Measurements from ENCODE around the gene PHF14. TPM values are rescaled to one million over a fixed set of nuclear protein-coding genes. Genes with fewer than 3 reads are reported as not detected.
"Not testable (repeated sequence)": the region's sequence is repeated elsewhere in the genome, so short reads cannot be mapped to it uniquely, and the experiment has no call there.

The PHF14 gene
- total RNA-seq, 4 donors from 2014 or later, result 26.6 to 172 (median 42.9) TPM

- no peak overlapping the region for H3K27ac ChIP-seq
- no peaks in the 10 kb centered on the region for H3K9me3 ChIP-seq
- H3K4me3 ChIP-seq, result no peak overlapping the region
- no peaks in the 10 kb centered on the region for H3K27me3 ChIP-seq
- H3K4me1 ChIP-seq, result peaks cover 0 to 8% (median 0%) of the 10 kb centered on the region in 4 donors
- no peak for DNase-seq
- TF ChIP-seq CTCF (IDR thresholded peaks at IDR 0.05) (no peak), POLR2A (IDR thresholded peaks at IDR 0.05) (no peak)
- H3K36me3 ChIP-seq, result no peaks in the 10 kb centered on the region
These were observed 3.4 kb downstream of the PHF14 start for GRCh38 chr7:10977113-10977512.

- TF ChIP-seq POLR2A (IDR thresholded peaks at IDR 0.05) (no peak), CTCF (IDR thresholded peaks at IDR 0.05) (no peak)
- no peak for DNase-seq
- peaks cover 0 to 9% (median 0%) of the 10 kb centered on the region in 3 donors for H3K36me3 ChIP-seq
- H3K9me3 ChIP-seq, result no peaks in the 10 kb centered on the region
- H3K4me3 ChIP-seq, result no peak overlapping the region
- H3K4me1 ChIP-seq, result no peaks in the 10 kb centered on the region
- no peaks in the 10 kb centered on the region for H3K27me3 ChIP-seq
- no peak overlapping the region for H3K27ac ChIP-seq
These were observed 7.6 kb downstream of the PHF14 start for GRCh38 chr7:10981317-10981716.

- DNase-seq, result not testable (repeated sequence)
- H3K36me3 ChIP-seq, result peaks cover 0 to 39% (median 0%) of the 10 kb centered on the region in 3 donors
These were observed 17.1 kb downstream of the PHF14 start for GRCh38 chr7:10990748-10991147.

GRCh38 chr7:10995482-10996166 is 22.0 kb downstream of the PHF14 start:
- H3K4me1 ChIP-seq, H3K9me3 ChIP-seq, H3K4me3 ChIP-seq, DNase-seq, H3K27ac ChIP-seq, H3K27me3 ChIP-seq: not testable (repeated sequence)
- H3K36me3 ChIP-seq, result peaks cover 0 to 41% (median 0%) of the 10 kb centered on the region in 3 donors

More at GRCh38 chr7:10990748-10991147, 17.1 kb downstream of the PHF14 start:
- not testable (repeated sequence) for H3K27me3 ChIP-seq, H3K4me3 ChIP-seq, H3K9me3 ChIP-seq, H3K4me1 ChIP-seq, H3K27ac ChIP-seq

GRCh38 chr7:10998996-10999757 is 25.5 kb downstream of the PHF14 start:
- H3K4me1 ChIP-seq, result no peaks in the 10 kb centered on the region
- H3K27ac ChIP-seq, result no peak overlapping the region
- H3K36me3 ChIP-seq, result peaks cover 0 to 18% (median 0%) of the 10 kb centered on the region in 3 donors
- no peaks in the 10 kb centered on the region for H3K27me3 ChIP-seq
- H3K9me3 ChIP-seq, result no peaks in the 10 kb centered on the region
- TF ChIP-seq POLR2A (IDR thresholded peaks at IDR 0.05) (no peak), CTCF (IDR thresholded peaks at IDR 0.05) (no peak)
- H3K4me3 ChIP-seq, result no peak overlapping the region
- DNase-seq, result no peak

GRCh38 chr7:11005202-11005601 is 31.5 kb downstream of the PHF14 start:
- Histone ChIP-seq H3K27ac (no peak overlapping the region), H3K27me3 (no peaks in the 10 kb centered on the region), H3K4me1 (no peaks in the 10 kb centered on the region), H3K36me3 (peaks cover 0 to 9% (median 0%) of the 10 kb centered on the region in 3 donors), H3K9me3 (no peaks in the 10 kb centered on the region), H3K4me3 (no peak overlapping the region)
- TF ChIP-seq CTCF (IDR thresholded peaks at IDR 0.05) (no peak), POLR2A (IDR thresholded peaks at IDR 0.05) (no peak)
- no peak for DNase-seq
